HG03460 (cell line): ENCODE results near the gene RCC2.

Experiments
- ATAC-seq: cut with Tn5 transposase; IDR thresholded peaks from one replicate; pipeline ENCODE4 v1.9.1; 2021; ENCODE audit not compliant: unreplicated experiment

RCC2 gene

GRCh38 chr1:17442841-17443240, 3.4 kb upstream of the RCC2 start:
- no peak for ATAC-seq

GRCh38 chr1:17441993-17442357, 2.5 kb upstream of the RCC2 start:
- no peak for ATAC-seq

GRCh38 chr1:17441265-17441992, 2.0 kb upstream of the RCC2 start:
- no peak for ATAC-seq

GRCh38 chr1:17440827-17441168, 1.3 kb upstream of the RCC2 start:
- no peak for ATAC-seq

- ATAC-seq: no peak
Observed at GRCh38 chr1:17440074-17440826, 773 bp upstream of the RCC2 start.

GRCh38 chr1:17438318-17439249, 893 bp downstream of the RCC2 start:
- ATAC-seq: peak; percentile 48

GRCh38 chr1:17437580-17438317, 1.7 kb downstream of the RCC2 start:
- ATAC-seq: peak; percentile 27

- ATAC-seq: no peak
Observed at GRCh38 chr1:17437260-17437579, 2.3 kb downstream of the RCC2 start.

GRCh38 chr1:17436380-17437174, 2.9 kb downstream of the RCC2 start:
- no peak for ATAC-seq

- ATAC-seq: no peak
Observed at GRCh38 chr1:17434601-17435000, 4.9 kb downstream of the RCC2 start.

GRCh38 chr1:17434016-17434415, 5.5 kb downstream of the RCC2 start:
- no peak for ATAC-seq

- ATAC-seq: no peak
Observed at GRCh38 chr1:17433261-17433660, 6.2 kb downstream of the RCC2 start.

GRCh38 chr1:17432412-17432811, 7.1 kb downstream of the RCC2 start:
- no peak for ATAC-seq

GRCh38 chr1:17429183-17429582, 10.3 kb downstream of the RCC2 start:
- no peak for ATAC-seq

- no peak for ATAC-seq
Observed at GRCh38 chr1:17427696-17428660, 11.5 kb downstream of the RCC2 start.

GRCh38 chr1:17425806-17426600, 13.5 kb downstream of the RCC2 start:
- no peak for ATAC-seq

GRCh38 chr1:17423781-17424245, 15.7 kb downstream of the RCC2 start:
- no peak for ATAC-seq

- no peak for ATAC-seq
Observed at GRCh38 chr1:17422461-17422860, 17.0 kb downstream of the RCC2 start.
